GM19193 (cell line): ENCODE data around the gene CTBP2.

Experiments
- POLR2A ChIP-seq: IDR thresholded peaks from 4 replicates; pipeline ENCODE4 v1.6.1; 2011; ENCODE audit not compliant: insufficient read depth, insufficient read length; ENCODE audit errors: extremely low read depth

CTBP2 gene

GRCh38 chr10:125085258-125086054, 74.9 kb downstream of the CTBP2 start:
- no peak for TF ChIP-seq POLR2A

- TF ChIP-seq POLR2A = no peak
Measured at GRCh38 chr10:125084614-125085257, 75.6 kb downstream of the CTBP2 start.

- no peak for TF ChIP-seq POLR2A
Measured at GRCh38 chr10:125084191-125084613, 76.2 kb downstream of the CTBP2 start.

DNA sequence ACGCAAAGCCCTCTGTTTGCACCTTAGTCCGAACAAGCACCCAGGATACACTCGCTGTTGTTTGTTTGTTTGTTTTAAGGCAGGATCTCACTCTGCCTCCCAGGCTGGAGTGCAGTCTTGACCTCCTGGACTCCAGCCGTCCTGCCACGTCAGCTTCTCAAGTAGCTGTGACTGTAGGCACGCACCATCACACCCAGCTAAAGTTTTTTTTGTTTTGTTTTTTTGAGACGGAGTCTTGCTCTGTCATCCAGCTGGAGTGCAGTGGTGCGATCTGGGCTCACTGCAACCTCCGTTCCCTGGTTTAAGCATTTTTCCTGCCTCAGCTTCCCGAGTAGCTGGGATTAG, 76.8 kb downstream of the CTBP2 start:
- TF ChIP-seq POLR2A = no peak

- TF ChIP-seq POLR2A = no peak
Measured at GRCh38 chr10:125082881-125083575, 77.3 kb downstream of the CTBP2 start.

DNA sequence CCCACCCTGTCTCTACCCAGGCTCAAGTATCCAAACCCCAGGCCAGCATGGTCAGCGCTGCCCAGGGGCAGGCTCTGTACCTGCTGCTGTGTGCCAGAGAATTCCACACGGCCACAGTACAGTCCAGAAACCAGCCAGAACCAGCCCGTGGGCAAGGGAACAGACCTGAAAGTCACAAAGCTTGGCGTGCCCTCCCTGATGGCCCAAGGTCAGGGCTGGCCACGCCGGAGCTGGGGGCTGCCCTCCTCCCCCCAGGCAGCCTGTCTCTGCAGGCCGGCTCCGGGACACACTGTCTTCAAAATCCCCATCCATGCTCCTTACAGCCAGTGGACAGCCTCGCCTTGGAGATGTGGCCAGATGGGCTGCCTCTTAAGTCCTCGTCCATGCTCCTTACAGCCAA, 78.4 kb downstream of the CTBP2 start:
- TF ChIP-seq POLR2A = no peak

DNA sequence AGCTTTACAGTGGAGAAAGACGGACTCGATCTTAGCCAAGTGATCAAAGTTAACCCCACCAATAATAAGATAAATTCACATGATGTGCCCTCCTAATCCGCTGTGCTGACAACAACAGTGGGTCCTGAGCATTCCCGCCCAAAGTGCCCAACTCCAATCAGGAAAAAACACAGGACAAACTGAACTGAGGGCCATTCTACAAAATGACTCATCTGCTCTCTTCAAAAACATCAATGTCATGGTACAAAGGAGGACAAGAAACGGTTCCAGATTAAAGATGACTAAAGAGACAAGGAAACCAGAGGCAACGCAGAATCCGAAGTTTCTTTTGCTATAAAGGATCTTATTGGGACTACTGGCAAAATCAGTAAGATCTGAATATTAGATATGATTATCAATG, 79.4 kb downstream of the CTBP2 start:
- no peak for TF ChIP-seq POLR2A

GRCh38 chr10:125080296-125080695, 80.1 kb downstream of the CTBP2 start:
- no peak for TF ChIP-seq POLR2A

- no peak for TF ChIP-seq POLR2A
Measured at GRCh38 chr10:125079091-125079600, 81.2 kb downstream of the CTBP2 start.

- no peak for TF ChIP-seq POLR2A
Measured at GRCh38 chr10:125076891-125077541, 83.3 kb downstream of the CTBP2 start.

DNA sequence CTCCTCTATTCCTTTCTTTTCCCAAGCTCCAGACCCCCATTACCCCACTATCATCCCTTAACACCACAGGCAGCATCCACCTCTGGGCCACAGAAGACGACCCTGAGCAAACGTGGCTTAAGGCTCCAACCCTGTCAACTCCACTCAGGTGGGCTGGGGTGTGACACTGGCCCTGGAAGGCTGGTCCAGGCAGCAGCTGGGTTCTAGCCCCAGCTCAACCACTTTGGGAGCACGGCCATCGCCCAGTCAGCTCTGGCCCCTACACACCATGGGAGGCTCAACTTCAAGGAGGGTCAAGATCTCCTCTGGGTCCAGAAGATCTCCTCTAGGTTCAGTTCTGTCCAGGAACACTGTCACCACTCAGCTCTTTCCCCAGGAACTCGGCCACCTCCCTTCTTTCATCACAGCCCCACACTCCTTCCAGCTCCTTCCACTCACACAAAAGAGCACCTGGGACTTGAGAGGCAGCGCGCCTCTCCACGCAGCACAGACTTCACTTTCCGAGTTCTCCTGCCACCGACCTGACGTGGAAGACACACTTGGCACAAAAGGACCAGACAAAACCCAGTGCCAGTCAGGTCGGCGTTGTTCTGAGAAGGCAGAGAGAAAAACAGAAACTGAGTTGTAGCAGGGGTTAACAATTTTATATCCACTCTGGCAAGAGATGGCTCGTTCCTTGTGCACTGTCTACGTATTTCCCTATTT, 84.1 kb downstream of the CTBP2 start:
- no peak for TF ChIP-seq POLR2A

DNA sequence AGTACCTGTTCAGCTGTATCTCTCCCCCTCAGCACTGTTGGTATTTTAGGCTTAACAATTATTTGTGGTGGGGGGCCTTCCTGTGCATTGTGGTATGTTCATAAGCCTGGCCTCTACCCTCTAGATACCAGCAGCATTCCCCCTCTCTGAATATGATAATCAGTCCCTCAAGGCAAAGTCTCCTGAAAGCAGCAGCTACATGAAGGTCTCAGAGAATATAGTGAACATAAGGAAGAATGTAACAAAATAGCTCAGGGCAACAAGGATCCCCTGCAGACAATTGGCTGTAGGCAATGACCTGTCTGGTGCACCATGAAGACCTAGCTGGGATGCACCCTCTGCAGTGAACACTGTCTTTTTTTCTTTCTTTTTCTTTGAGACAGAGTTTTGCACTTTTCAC, 86.4 kb downstream of the CTBP2 start:
- TF ChIP-seq POLR2A = no peak

- no peak for TF ChIP-seq POLR2A
Measured at GRCh38 chr10:125072794-125073193, 87.6 kb downstream of the CTBP2 start.

- no peak for TF ChIP-seq POLR2A
Measured at GRCh38 chr10:125071008-125071407, 89.4 kb downstream of the CTBP2 start.
